Measurements from ENCODE around the gene UPK2.

UPK2 gene

DNA sequence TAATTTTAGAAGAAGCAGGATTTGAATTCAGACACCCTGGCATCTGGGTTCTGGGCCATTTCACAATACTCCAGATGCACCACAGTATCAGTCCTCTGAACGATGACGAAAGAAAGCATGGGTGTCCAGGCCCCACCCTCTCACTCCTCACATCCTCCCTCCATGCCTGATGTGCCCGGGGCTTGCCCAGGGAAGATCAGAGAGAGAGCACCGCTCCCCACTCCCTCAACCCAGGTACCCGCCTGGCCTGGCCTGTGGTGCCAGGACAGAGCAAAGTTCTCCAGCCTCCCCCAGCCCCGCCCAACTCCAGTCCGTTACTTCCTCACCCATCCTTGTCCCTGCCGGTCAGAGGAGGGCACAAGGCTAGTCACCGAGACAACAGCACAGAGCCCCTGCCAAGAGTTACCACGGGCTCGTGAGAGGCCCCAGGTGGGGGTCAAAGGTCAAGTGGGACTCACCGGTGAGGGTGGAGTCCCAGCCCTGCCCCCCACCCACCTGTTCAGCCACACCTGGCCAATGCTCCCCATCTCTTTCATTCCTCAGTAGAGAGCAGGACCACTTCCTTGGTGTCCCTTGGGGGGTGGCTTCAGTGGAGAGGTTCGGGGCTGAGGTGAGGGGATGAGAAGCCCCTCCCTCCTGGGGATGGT is 38.5 kb upstream of the UPK2 start:
- H3K9me3 ChIP-seq (ENCODE audit: low read length): no peaks in the 10 kb centered on the region
- H3K4me3 ChIP-seq (ENCODE audit: low read depth, low read length, poor library complexity, severe bottlenecking): no peak overlapping the region
- no peak overlapping the region for H3K4me2 ChIP-seq (ENCODE audit: low read length)
- no peaks in the 10 kb centered on the region for H3K36me3 ChIP-seq (ENCODE audit: insufficient read depth, low read length)
- no peaks in the 10 kb centered on the region for H3K9me2 ChIP-seq (ENCODE audit: low read depth, low read length)
- no peaks in the 10 kb centered on the region for H4K20me1 ChIP-seq (ENCODE audit: insufficient read depth, low read length)
- TF ChIP-seq EZH2 (IDR thresholded peaks at IDR 0.05; ENCODE audit: borderline replicate concordance, low read length): no peak
- TF ChIP-seq, protein P1, sequence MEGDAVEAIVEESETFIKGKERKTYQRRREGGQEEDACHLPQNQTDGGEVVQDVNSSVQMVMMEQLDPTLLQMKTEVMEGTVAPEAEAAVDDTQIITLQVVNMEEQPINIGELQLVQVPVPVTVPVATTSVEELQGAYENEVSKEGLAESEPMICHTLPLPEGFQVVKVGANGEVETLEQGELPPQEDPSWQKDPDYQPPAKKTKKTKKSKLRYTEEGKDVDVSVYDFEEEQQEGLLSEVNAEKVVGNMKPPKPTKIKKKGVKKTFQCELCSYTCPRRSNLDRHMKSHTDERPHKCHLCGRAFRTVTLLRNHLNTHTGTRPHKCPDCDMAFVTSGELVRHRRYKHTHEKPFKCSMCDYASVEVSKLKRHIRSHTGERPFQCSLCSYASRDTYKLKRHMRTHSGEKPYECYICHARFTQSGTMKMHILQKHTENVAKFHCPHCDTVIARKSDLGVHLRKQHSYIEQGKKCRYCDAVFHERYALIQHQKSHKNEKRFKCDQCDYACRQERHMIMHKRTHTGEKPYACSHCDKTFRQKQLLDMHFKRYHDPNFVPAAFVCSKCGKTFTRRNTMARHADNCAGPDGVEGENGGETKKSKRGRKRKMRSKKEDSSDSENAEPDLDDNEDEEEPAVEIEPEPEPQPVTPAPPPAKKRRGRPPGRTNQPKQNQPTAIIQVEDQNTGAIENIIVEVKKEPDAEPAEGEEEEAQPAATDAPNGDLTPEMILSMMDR (IDR thresholded peaks at IDR 0.05; ENCODE audit: low read length): no peak
- H3K27me3 ChIP-seq (ENCODE audit: insufficient read depth, low read length): no peaks in the 10 kb centered on the region
- no peak overlapping the region for H3K9ac ChIP-seq (ENCODE audit: low read length)
- peaks cover 30% of the 10 kb centered on the region for H3K4me1 ChIP-seq (ENCODE audit: insufficient read depth, low read length, severe bottlenecking)
- H3F3A ChIP-seq (ENCODE audit: insufficient read depth, low read length): no peaks in the 10 kb centered on the region
- H2AFZ ChIP-seq (ENCODE audit: low read length): no peak overlapping the region
- H3K79me2 ChIP-seq (ENCODE audit: insufficient read depth, low read length): no peaks in the 10 kb centered on the region
- H3K27ac ChIP-seq (ENCODE audit: low read depth, low read length, poor library complexity, severe bottlenecking): no peak overlapping the region

DNA sequence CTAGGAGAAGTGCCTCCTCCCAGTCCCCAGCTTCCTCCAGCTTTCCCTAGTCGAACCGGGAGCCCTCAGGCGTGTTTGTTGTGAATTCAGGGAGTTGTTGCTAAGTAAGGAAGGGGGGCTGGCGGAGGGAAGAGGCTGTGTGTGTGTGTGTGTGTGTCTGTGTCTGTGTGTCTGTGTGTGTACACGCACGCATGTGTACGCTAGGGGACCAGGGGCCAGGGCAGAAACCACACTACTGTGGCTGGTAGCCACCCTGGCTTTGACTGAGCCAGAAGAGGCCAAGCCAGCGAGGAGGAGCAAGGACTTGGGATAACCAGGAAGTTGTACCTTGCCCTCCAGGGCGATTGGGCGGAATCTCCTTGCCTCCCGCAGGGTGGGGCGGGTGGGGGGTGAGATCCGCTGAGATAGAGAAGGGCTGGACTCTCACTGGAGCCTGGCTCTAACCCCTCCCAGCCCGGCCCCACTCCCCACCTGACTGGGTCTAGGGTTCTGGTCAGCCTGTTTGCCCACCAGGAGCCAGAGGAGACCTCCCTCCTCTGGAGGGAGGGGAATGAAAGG is 37.9 kb upstream of the UPK2 start:
- H4K20me1 ChIP-seq (ENCODE audit: insufficient read depth, low read length): no peaks in the 10 kb centered on the region
- TF ChIP-seq, protein P1 (IDR thresholded peaks at IDR 0.05; ENCODE audit: low read length): no peak
- no peak for TF ChIP-seq EZH2 (IDR thresholded peaks at IDR 0.05; ENCODE audit: borderline replicate concordance, low read length)
- no peaks in the 10 kb centered on the region for H3K79me2 ChIP-seq (ENCODE audit: insufficient read depth, low read length)
- H3K9me2 ChIP-seq (ENCODE audit: low read depth, low read length): no peaks in the 10 kb centered on the region
- H3K9ac ChIP-seq (ENCODE audit: low read length): no peak overlapping the region
- H3K36me3 ChIP-seq (ENCODE audit: insufficient read depth, low read length): no peaks in the 10 kb centered on the region
- no peak overlapping the region for H3K27ac ChIP-seq (ENCODE audit: low read depth, low read length, poor library complexity, severe bottlenecking)
- no peak overlapping the region for H3K4me3 ChIP-seq (ENCODE audit: low read depth, low read length, poor library complexity, severe bottlenecking)
- H3F3A ChIP-seq (ENCODE audit: insufficient read depth, low read length): no peaks in the 10 kb centered on the region
- no peaks in the 10 kb centered on the region for H3K9me3 ChIP-seq (ENCODE audit: low read length)
- H3K27me3 ChIP-seq (ENCODE audit: insufficient read depth, low read length): no peaks in the 10 kb centered on the region
- no peak overlapping the region for H2AFZ ChIP-seq (ENCODE audit: low read length)
- no peak overlapping the region for H3K4me2 ChIP-seq (ENCODE audit: low read length)
- H3K4me1 ChIP-seq (ENCODE audit: insufficient read depth, low read length, severe bottlenecking): peaks cover 24% of the 10 kb centered on the region

DNA sequence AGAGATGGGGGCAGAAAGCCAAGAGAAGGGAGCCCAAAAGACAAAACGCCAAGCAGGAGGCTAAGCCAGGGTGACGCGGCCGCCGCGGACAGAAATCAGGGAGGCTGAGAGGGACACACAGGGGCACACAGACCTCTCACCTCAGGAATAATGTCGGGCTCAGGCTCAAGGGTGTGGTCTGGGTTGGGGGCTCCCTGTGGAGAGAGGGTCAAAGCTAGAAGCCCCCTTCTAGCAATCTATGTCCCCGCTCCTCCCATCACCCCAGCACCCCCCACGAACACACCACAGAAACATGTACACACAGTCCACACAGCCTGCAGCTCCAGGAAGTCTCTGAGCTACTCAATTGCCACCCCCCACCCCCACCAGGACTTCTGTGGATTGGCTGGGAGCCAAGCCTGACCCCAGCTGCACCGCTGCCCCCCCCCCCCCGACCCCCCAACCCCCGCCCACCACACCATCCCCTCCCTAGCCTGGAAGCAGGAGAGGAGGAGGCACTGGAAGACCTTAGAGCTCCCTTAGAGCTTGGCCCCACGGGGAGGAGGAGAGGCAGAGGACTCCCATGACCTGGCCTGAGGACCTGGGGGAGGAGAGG is 37.3 kb upstream of the UPK2 start:
- Histone ChIP-seq H3K9me3 (ENCODE audit: low read length) (no peaks in the 10 kb centered on the region), H3K79me2 (ENCODE audit: insufficient read depth, low read length) (no peaks in the 10 kb centered on the region), H3K36me3 (ENCODE audit: insufficient read depth, low read length) (no peaks in the 10 kb centered on the region), H3K9me2 (ENCODE audit: low read depth, low read length) (no peaks in the 10 kb centered on the region), H2AFZ (ENCODE audit: low read length) (no peak overlapping the region), H3F3A (ENCODE audit: insufficient read depth, low read length) (no peaks in the 10 kb centered on the region), H3K4me1 (ENCODE audit: insufficient read depth, low read length, severe bottlenecking) (peaks cover 21% of the 10 kb centered on the region), H4K20me1 (ENCODE audit: insufficient read depth, low read length) (no peaks in the 10 kb centered on the region), H3K27ac (ENCODE audit: low read depth, low read length, poor library complexity, severe bottlenecking) (no peak overlapping the region), H3K4me2 (ENCODE audit: low read length) (no peak overlapping the region), H3K4me3 (ENCODE audit: low read depth, low read length, poor library complexity, severe bottlenecking) (no peak overlapping the region), H3K9ac (ENCODE audit: low read length) (no peak overlapping the region), H3K27me3 (ENCODE audit: insufficient read depth, low read length) (no peaks in the 10 kb centered on the region)
- TF ChIP-seq, protein P1 (IDR thresholded peaks at IDR 0.05; ENCODE audit: low read length): no peak
- no peak for TF ChIP-seq EZH2 (IDR thresholded peaks at IDR 0.05; ENCODE audit: borderline replicate concordance, low read length)

Measured in OCI-LY1 (cell line).